Calu3 (cell line): Measurements from ENCODE around the gene KDM4B. TPM values are rescaled to one million over a fixed set of nuclear protein-coding genes. Genes with fewer than 3 reads are reported as not detected.

Source experiments
- BruUV-seq: library from RNA; stranded (reverse); fragments of 400-500 nt; replicated peaks from 2 replicates; lab custom pipeline; 2021; lab: Mats Ljungman, UMichigan
- CTCF ChIA-PET: fragments of 300-600 bp; sonication (Branson Sonifier 250); formaldehyde crosslinking; loops from one replicate; lab custom pipeline; 2022; ENCODE audit warnings: antibody characterized with exemption; lab: Charles Lee
- DNase-seq: peaks from one replicate; pipeline ENCODE4 v3.0.0; 2022
- H3K27ac Mint-ChIP-seq: one replicate; pipeline ENCODE4 v1.8.0; 2022; ENCODE audit warnings: mixed read lengths; ENCODE audit not compliant: unreplicated experiment
- H3K27me3 Mint-ChIP-seq: one replicate; pipeline ENCODE4 v1.8.0; 2022; ENCODE audit warnings: mixed read lengths; ENCODE audit not compliant: unreplicated experiment
- H3K36me3 Mint-ChIP-seq: one replicate; pipeline ENCODE4 v1.8.0; 2022; ENCODE audit warnings: mild to moderate bottlenecking, moderate library complexity, mixed read lengths; ENCODE audit not compliant: insufficient read depth, unreplicated experiment
- H3K4me1 Mint-ChIP-seq: one replicate; pipeline ENCODE4 v1.8.0; 2022; ENCODE audit warnings: mild to moderate bottlenecking, low read depth, mixed read lengths; ENCODE audit not compliant: unreplicated experiment
- H3K4me3 Mint-ChIP-seq: one replicate; pipeline ENCODE4 v1.8.0; 2022; ENCODE audit warnings: mild to moderate bottlenecking, low read depth, moderate library complexity, mixed read lengths; ENCODE audit not compliant: unreplicated experiment
- H3K9me3 Mint-ChIP-seq: one replicate; pipeline ENCODE4 v1.8.0; 2022; ENCODE audit warnings: low read depth, mixed read lengths; ENCODE audit not compliant: unreplicated experiment
- CTCF ChIP-seq: fragments of 200-600 bp; IDR thresholded peaks from one replicate; pipeline ENCODE4 v1.8.0; 2022; ENCODE audit warnings: antibody characterized with exemption; ENCODE audit not compliant: unreplicated experiment
- intact Hi-C: fragments of 100-400 bp; cut with micrococcal nuclease; formaldehyde crosslinking; loops from one replicate; pipeline ENCODE4 v1.10.0; 2022; ENCODE audit not compliant: unreplicated experiment
- total RNA-seq: library from RNA; stranded (reverse); gene quantifications from 2 replicates; pipeline ENCODE4 v1.2.3, GENCODE V29; 2022

The KDM4B gene
- total RNA-seq, 1 experiment from 2014 or later, result 13.9 TPM

- H3K27me3 Mint-ChIP-seq, result no peaks in the 10 kb centered on the region
- no peak overlapping the region for H3K4me3 Mint-ChIP-seq
- DNase-seq, result no peak
- no peak overlapping the region for H3K27ac Mint-ChIP-seq
- intact Hi-C loops, result no loop called here
- CTCF ChIA-PET, result no interaction called here
- peaks cover 13% of the 10 kb centered on the region for H3K36me3 Mint-ChIP-seq
- BruUV-seq, result no TSS peak
- no peak for TF ChIP-seq CTCF
- H3K9me3 Mint-ChIP-seq, result no peaks in the 10 kb centered on the region
- H3K4me1 Mint-ChIP-seq, result no peaks in the 10 kb centered on the region
Observed at GRCh38 chr19:5125797-5126497, 157.0 kb downstream of the KDM4B start.

- no peak overlapping the region for H3K27ac Mint-ChIP-seq
- no peak for TF ChIP-seq CTCF
- BruUV-seq, result no TSS peak
- CTCF ChIA-PET, result no interaction called here
- no peaks in the 10 kb centered on the region for H3K27me3 Mint-ChIP-seq
- H3K4me3 Mint-ChIP-seq, result no peak overlapping the region
- intact Hi-C loops, result no loop called here
- peaks cover 11% of the 10 kb centered on the region for H3K36me3 Mint-ChIP-seq
- H3K4me1 Mint-ChIP-seq, result no peaks in the 10 kb centered on the region
- H3K9me3 Mint-ChIP-seq, result no peaks in the 10 kb centered on the region
- DNase-seq, result no peak
Observed at GRCh38 chr19:5126498-5127223, 157.7 kb downstream of the KDM4B start.

- no peak overlapping the region for H3K27ac Mint-ChIP-seq
- no peak for TF ChIP-seq CTCF
- no peaks in the 10 kb centered on the region for H3K4me1 Mint-ChIP-seq
- H3K9me3 Mint-ChIP-seq, result no peaks in the 10 kb centered on the region
- BruUV-seq, result no TSS peak
- no peak for DNase-seq
- CTCF ChIA-PET, result interaction anchor here (0.6 to 0.7 kb wide), 2 partner anchors 13 to 1842 kb away, joined by 3 read pairs; no protein-coding TSS in a partner anchor
- no peaks in the 10 kb centered on the region for H3K27me3 Mint-ChIP-seq
- H3K36me3 Mint-ChIP-seq, result peaks cover 11% of the 10 kb centered on the region
- intact Hi-C loops, result no loop called here
- H3K4me3 Mint-ChIP-seq, result no peak overlapping the region
Observed at GRCh38 chr19:5127717-5128116, 158.8 kb downstream of the KDM4B start.

GRCh38 chr19:5128251-5128935 lies 159.5 kb downstream of the KDM4B start:
- Mint-ChIP-seq H3K27me3 (no peaks in the 10 kb centered on the region), H3K9me3 (no peaks in the 10 kb centered on the region), H3K36me3 (peaks cover 11% of the 10 kb centered on the region), H3K27ac (no peak overlapping the region), H3K4me1 (no peaks in the 10 kb centered on the region), H3K4me3 (no peak overlapping the region)
- no TSS peak for BruUV-seq
- CTCF ChIA-PET, result interaction anchor here (0.7 kb wide), 1 partner anchor 1843 kb away, joined by 3 read pairs; no protein-coding TSS in a partner anchor
- intact Hi-C loops, result no loop called here
- no peak for TF ChIP-seq CTCF
- no peak for DNase-seq
